OCI-M2 (cell line): ENCODE data around the gene MEGF10.

Experiments used
- DNase-seq: peaks from one replicate; lab custom pipeline; 2025; ENCODE audit not compliant: unreplicated experiment; lab: John Stamatoyannopoulos, UW

MEGF10 gene

GRCh38 chr5:127508644-127509373, 218.2 kb downstream of the MEGF10 start:
- no peak for DNase-seq
